ENCODE data around the gene UBASH3B.

DNA sequence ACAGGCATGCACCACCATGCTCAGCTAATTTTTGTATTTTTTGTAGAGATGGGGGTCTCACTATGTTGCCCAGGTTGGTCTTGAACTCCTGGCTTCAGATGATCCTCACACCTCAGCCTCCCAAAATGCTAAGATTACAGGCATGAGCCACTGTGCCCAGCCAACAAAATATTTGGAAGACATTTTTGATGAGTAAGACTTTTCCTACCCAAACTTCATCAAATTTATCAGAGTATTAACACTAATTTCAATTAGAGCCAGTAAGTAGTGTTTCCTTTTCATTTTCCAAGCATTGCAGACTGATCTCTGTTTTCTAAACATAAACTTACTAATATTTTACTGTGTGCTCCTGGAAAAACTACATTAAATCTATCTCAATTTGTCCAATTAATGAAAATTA lies 181.4 kb downstream of the UBASH3B start:
- TF ChIP-seq, protein P1, sequence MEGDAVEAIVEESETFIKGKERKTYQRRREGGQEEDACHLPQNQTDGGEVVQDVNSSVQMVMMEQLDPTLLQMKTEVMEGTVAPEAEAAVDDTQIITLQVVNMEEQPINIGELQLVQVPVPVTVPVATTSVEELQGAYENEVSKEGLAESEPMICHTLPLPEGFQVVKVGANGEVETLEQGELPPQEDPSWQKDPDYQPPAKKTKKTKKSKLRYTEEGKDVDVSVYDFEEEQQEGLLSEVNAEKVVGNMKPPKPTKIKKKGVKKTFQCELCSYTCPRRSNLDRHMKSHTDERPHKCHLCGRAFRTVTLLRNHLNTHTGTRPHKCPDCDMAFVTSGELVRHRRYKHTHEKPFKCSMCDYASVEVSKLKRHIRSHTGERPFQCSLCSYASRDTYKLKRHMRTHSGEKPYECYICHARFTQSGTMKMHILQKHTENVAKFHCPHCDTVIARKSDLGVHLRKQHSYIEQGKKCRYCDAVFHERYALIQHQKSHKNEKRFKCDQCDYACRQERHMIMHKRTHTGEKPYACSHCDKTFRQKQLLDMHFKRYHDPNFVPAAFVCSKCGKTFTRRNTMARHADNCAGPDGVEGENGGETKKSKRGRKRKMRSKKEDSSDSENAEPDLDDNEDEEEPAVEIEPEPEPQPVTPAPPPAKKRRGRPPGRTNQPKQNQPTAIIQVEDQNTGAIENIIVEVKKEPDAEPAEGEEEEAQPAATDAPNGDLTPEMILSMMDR (IDR thresholded peaks at IDR 0.05) = no peak
- TF ChIP-seq POLR2AphosphoS5 (IDR thresholded peaks at IDR 0.05) = no peak
- no peak for TF ChIP-seq POLR2A (IDR thresholded peaks at IDR 0.05)
- no peak for TF ChIP-seq EP300 (IDR thresholded peaks at IDR 0.05)
